ENCODE results near the gene C10orf67.

DNA sequence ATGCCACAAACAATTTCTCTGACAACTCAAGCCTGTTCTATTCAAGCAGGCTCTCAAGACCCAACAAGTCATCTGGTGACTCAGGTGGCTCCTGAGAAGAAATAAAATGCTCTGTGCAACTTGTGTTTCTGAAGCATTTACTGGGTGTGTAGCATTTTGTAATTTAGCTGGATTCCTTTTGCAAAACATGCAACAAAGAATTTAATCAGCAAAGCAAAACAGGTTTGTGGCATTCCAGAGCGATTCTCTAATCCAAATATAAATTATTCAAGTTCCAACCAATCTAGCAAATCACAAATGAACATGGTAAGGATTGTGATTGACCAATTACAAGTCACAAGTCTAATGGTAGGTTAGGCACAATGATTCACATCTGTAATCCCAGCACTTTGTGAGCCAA is 39.8 kb upstream of the C10orf67 start:
- TF ChIP-seq, protein P1, sequence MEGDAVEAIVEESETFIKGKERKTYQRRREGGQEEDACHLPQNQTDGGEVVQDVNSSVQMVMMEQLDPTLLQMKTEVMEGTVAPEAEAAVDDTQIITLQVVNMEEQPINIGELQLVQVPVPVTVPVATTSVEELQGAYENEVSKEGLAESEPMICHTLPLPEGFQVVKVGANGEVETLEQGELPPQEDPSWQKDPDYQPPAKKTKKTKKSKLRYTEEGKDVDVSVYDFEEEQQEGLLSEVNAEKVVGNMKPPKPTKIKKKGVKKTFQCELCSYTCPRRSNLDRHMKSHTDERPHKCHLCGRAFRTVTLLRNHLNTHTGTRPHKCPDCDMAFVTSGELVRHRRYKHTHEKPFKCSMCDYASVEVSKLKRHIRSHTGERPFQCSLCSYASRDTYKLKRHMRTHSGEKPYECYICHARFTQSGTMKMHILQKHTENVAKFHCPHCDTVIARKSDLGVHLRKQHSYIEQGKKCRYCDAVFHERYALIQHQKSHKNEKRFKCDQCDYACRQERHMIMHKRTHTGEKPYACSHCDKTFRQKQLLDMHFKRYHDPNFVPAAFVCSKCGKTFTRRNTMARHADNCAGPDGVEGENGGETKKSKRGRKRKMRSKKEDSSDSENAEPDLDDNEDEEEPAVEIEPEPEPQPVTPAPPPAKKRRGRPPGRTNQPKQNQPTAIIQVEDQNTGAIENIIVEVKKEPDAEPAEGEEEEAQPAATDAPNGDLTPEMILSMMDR (IDR thresholded peaks at IDR 0.05; ENCODE audit: low read depth, low read length, poor library complexity, severe bottlenecking): no peak
- TF ChIP-seq EZH2phosphoT487 (IDR thresholded peaks at IDR 0.05; ENCODE audit: borderline replicate concordance, low read length): no peak
